WI38 (cell line): Measurements from ENCODE around the gene RAI14.
"Not testable (repeated sequence)": the region's sequence is repeated elsewhere in the genome, so short reads cannot be mapped to it uniquely, and the experiment has no call there.

Source experiments
- H3K4me3 ChIP-seq: 2 replicates; pipeline ENCODE4 v1.5.1; 2011; ENCODE audit warnings: low read depth, mild to moderate bottlenecking, control low read depth, low read length
- CTCF ChIP-seq: IDR thresholded peaks from 2 replicates; pipeline ENCODE4 v1.5.1; 2012; ENCODE audit warnings: low read depth, mild to moderate bottlenecking, control low read depth, low read length

The RAI14 gene

GRCh38 chr5:34775886-34776285, 119.8 kb downstream of the RAI14 start:
- no peak for TF ChIP-seq CTCF
- H3K4me3 ChIP-seq: no peak overlapping the region

- no peak overlapping the region for H3K4me3 ChIP-seq
- no peak for TF ChIP-seq CTCF
These were observed 122.1 kb downstream of the RAI14 start for GRCh38 chr5:34778091-34778850.

GRCh38 chr5:34783892-34784291, 127.8 kb downstream of the RAI14 start:
- H3K4me3 ChIP-seq: not testable (repeated sequence)

DNA sequence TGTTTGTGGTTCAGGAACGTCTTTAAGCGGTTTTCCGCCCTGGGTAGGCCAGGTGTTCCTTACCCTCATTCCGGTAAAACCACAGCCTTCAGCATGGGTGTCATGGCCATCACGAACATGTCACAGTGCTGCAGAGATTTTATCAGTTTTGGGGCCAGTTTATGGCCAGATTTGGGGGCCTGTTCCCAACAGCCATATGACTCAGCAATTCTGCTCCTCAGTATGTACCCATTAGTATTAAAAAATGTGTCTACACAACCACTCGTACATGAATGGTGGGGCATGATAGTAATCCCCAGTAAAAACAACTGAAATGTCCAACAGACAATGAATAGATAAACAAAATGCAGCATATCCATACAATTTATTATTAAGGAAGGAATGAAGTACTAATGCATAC, 130.9 kb downstream of the RAI14 start:
- no peak overlapping the region for H3K4me3 ChIP-seq
- no peak for TF ChIP-seq CTCF

DNA sequence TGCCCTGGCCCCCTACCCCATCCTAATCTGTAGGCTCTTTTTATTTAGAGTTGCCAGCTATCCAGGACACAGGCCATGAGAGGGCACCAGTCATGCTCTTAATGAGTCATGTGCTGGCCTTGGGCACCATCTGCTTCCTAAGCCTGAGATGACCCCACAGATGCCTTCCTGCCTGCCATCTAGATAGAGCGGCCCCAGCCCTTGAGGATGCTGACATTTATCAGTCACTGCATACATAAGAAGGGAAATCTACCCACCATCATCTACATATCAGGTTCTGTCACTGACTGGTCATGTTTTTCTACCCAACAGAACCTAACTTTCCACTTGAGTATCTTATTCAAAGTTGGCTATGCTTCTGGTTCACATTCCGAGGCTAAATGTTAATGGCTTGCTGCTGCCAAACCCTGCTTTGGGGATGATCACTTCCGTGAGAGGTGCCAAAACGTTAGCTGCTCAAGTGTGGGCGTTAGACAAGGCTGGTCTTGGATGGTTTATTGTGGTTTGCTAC, 132.9 kb downstream of the RAI14 start:
- H3K4me3 ChIP-seq: no peak overlapping the region
- no peak for TF ChIP-seq CTCF

DNA sequence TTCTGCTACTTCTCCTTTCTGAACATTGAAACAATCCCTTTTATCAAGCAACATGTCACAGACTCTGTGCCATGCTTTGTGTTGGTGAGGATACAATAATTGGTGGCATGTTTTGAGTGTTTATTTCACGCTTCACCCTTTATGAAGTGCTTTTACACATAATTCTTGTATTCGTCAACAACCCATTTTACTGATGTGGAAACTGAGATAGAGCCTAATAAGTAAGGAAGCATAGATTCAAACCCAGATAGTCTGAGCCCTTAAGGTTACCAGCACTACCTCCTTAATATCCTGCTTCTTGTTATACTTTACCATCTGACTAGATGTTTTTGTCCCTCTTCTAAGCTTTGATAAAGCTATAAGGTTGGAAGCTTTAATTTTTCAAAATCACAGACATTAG, 133.5 kb downstream of the RAI14 start:
- no peak for TF ChIP-seq CTCF
- H3K4me3 ChIP-seq: no peak overlapping the region

DNA sequence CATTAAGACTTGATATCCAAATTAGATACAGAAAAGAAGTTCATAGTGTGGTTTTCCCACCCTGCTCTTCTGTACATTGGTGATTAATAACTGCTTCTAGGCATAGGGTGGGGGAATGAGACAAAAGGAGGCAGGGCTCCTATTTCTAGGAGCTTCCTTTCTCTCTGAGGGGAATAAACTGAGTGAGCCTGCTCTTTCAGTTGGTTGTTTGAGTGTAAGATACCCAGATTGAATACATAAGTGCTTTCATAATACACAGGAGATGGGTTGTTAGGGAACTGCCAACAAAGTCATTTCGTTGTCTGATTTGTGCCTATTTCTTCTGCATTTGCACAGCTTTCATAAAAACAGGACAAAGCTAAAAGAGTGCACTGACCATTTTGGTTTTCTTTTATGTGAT, 133.9 kb downstream of the RAI14 start:
- no peak overlapping the region for H3K4me3 ChIP-seq
- TF ChIP-seq CTCF: no peak

GRCh38 chr5:34791761-34792244, 135.7 kb downstream of the RAI14 start:
- no peak for TF ChIP-seq CTCF
- H3K4me3 ChIP-seq: no peak overlapping the region
